Astrocyte of the cerebellum (primary cell): Measurements from ENCODE around the gene TRABD.

Experiments
- DNase-seq: peaks from one replicate; pipeline ENCODE4 v3.0.0-alpha.2; 2011; ENCODE audit warnings: low read depth
- H3K4me3 ChIP-seq: 2 replicates; pipeline ENCODE4 v1.5.1; 2011; ENCODE audit warnings: mild to moderate bottlenecking, low read depth, low read length, moderate library complexity
- CTCF ChIP-seq: IDR thresholded peaks from 2 replicates; pipeline ENCODE4 v1.5.1; 2012; ENCODE audit warnings: low read length, low read depth, moderate library complexity, mild to moderate bottlenecking; ENCODE audit errors: missing control alignments
- in situ Hi-C: cut with HindIII; loops from 2 replicates; pipeline ENCODE4 v1.10.0; 2017; ENCODE audit warnings: low sequenced_read_pairs

Gene TRABD

GRCh38 chr22:50174382-50175190, 11.1 kb upstream of the TRABD start:
- in situ Hi-C loops, result no loop called here
- no peak for TF ChIP-seq CTCF
- no peak for DNase-seq
- H3K4me3 ChIP-seq, result no peak overlapping the region

GRCh38 chr22:50175191-50175461, 10.6 kb upstream of the TRABD start:
- no peak for DNase-seq
- in situ Hi-C loops, result no loop called here
- no peak for TF ChIP-seq CTCF
- no peak overlapping the region for H3K4me3 ChIP-seq

- in situ Hi-C loops, result no loop called here
- no peak for DNase-seq
- TF ChIP-seq CTCF, result no peak
- no peak overlapping the region for H3K4me3 ChIP-seq
Measured at GRCh38 chr22:50175921-50176849, 9.5 kb upstream of the TRABD start.

- no peak for TF ChIP-seq CTCF
- in situ Hi-C loops, result no loop called here
- no peak for DNase-seq
- H3K4me3 ChIP-seq, result no peak overlapping the region
Measured at GRCh38 chr22:50176850-50177536, 8.7 kb upstream of the TRABD start.

GRCh38 chr22:50177537-50178470, 7.9 kb upstream of the TRABD start:
- in situ Hi-C loops, result no loop called here
- H3K4me3 ChIP-seq, result no peak overlapping the region
- DNase-seq, result no peak
- TF ChIP-seq CTCF, result no peak
